ENCODE measurements around the gene RAB39A. TPM values are rescaled to one million over a fixed set of nuclear protein-coding genes. Genes with fewer than 3 reads are reported as not detected.
"Not testable (repeated sequence)": the region's sequence is repeated elsewhere in the genome, so short reads cannot be mapped to it uniquely, and the experiment has no call there.

Gene RAB39A
- total RNA-seq = 0.58 TPM

GRCh38 chr11:107928046-107928766 lies at the start of gene RAB39A:
Gene RAB39A (plus strand): TSS chr11:107928448. CDS start chr11:107928569, 121 bp downstream.
- DNase-seq (ENCODE audit: low spot score) (peak; percentile 64), ATAC-seq (peak; percentile 96)

- not testable (repeated sequence) for ATAC-seq; DNase-seq (ENCODE audit: low spot score)
Observed at GRCh38 chr11:107881471-107881870, 46.8 kb upstream of the RAB39A start.

GRCh38 chr11:107882095-107882820 lies 46.0 kb upstream of the RAB39A start:
- DNase-seq (ENCODE audit: low spot score) = no peak
- no peak for ATAC-seq

GRCh38 chr11:107898270-107898669 lies 30.0 kb upstream of the RAB39A start:
- DNase-seq (ENCODE audit: low spot score) (no peak), ATAC-seq (peak; percentile 41)

- ATAC-seq (no peak), DNase-seq (ENCODE audit: low spot score) (no peak)
Observed at GRCh38 chr11:107908211-107908610, 20.0 kb upstream of the RAB39A start.

GRCh38 chr11:107912415-107912814 lies 15.8 kb upstream of the RAB39A start:
- not testable (repeated sequence) for ATAC-seq; DNase-seq (ENCODE audit: low spot score)

- DNase-seq (ENCODE audit: low spot score) (no peak), ATAC-seq (no peak)
Observed at GRCh38 chr11:107915229-107915628, 13.0 kb upstream of the RAB39A start.

- ATAC-seq = peak; percentile 51
- DNase-seq (ENCODE audit: low spot score) = no peak
Observed at GRCh38 chr11:107916671-107917241, 11.5 kb upstream of the RAB39A start.

GRCh38 chr11:107921997-107922396 lies 6.3 kb upstream of the RAB39A start:
- DNase-seq (ENCODE audit: low spot score) (no peak), ATAC-seq (no peak)

- DNase-seq (ENCODE audit: low spot score); ATAC-seq: not testable (repeated sequence)
Observed at GRCh38 chr11:107923519-107923918, 4.7 kb upstream of the RAB39A start.

GRCh38 chr11:107924306-107924705 lies 3.9 kb upstream of the RAB39A start:
- DNase-seq (ENCODE audit: low spot score) (no peak), ATAC-seq (no peak)

GRCh38 chr11:107927559-107927958 lies 689 bp upstream of the RAB39A start:
- ATAC-seq = no peak
- no peak for DNase-seq (ENCODE audit: low spot score)

- no peak for DNase-seq (ENCODE audit: low spot score)
- peak; percentile 39 for ATAC-seq
Observed at GRCh38 chr11:107928767-107929507, 689 bp downstream of the RAB39A start.

- DNase-seq (ENCODE audit: low spot score) (no peak), ATAC-seq (no peak)
Observed at GRCh38 chr11:107929611-107930200, 1.5 kb downstream of the RAB39A start.

- no peak for ATAC-seq
Observed at GRCh38 chr11:107931206-107931605, 3.0 kb downstream of the RAB39A start.

GRCh38 chr11:107947904-107948303 lies 19.7 kb downstream of the RAB39A start:
- DNase-seq (ENCODE audit: low spot score) (no peak), ATAC-seq (no peak)

More at GRCh38 chr11:107931206-107931605, 3.0 kb downstream of the RAB39A start:
- DNase-seq (ENCODE audit: low spot score) = no peak

- not testable (repeated sequence) for ATAC-seq; DNase-seq (ENCODE audit: low spot score)
Observed at GRCh38 chr11:107948328-107948727, 20.1 kb downstream of the RAB39A start.

- DNase-seq (ENCODE audit: low spot score) (no peak), ATAC-seq (no peak)
Observed at GRCh38 chr11:107951155-107951554, 22.9 kb downstream of the RAB39A start.

- no peak for ATAC-seq
Observed at GRCh38 chr11:107953446-107953845, 25.2 kb downstream of the RAB39A start.

GRCh38 chr11:107956543-107956942 lies 28.3 kb downstream of the RAB39A start:
- DNase-seq (ENCODE audit: low spot score) (no peak), ATAC-seq (no peak)

More at GRCh38 chr11:107953446-107953845, 25.2 kb downstream of the RAB39A start:
- DNase-seq (ENCODE audit: low spot score) = no peak
